Measurements from ENCODE around the gene HLX.

DNA sequence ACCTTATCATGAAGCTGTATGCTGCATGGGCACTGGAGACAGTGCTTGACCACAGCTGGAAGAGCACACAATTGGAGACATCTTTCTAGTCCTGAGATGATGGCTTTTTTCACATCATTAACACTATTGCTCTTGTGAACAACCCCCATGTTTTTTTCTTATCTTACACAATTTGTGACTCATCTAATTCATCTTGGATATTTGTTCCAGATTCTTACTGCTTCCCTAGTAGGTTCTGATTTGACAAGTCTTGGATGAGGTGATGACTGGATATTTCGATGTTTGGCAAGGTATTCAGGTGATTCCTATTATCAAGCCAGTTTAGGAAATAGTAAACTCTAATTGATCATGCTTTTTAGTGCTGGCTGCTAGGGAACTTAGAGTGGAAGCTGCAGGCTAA, 23.7 kb downstream of the HLX start:
- TF ChIP-seq, protein P1, sequence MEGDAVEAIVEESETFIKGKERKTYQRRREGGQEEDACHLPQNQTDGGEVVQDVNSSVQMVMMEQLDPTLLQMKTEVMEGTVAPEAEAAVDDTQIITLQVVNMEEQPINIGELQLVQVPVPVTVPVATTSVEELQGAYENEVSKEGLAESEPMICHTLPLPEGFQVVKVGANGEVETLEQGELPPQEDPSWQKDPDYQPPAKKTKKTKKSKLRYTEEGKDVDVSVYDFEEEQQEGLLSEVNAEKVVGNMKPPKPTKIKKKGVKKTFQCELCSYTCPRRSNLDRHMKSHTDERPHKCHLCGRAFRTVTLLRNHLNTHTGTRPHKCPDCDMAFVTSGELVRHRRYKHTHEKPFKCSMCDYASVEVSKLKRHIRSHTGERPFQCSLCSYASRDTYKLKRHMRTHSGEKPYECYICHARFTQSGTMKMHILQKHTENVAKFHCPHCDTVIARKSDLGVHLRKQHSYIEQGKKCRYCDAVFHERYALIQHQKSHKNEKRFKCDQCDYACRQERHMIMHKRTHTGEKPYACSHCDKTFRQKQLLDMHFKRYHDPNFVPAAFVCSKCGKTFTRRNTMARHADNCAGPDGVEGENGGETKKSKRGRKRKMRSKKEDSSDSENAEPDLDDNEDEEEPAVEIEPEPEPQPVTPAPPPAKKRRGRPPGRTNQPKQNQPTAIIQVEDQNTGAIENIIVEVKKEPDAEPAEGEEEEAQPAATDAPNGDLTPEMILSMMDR (IDR thresholded peaks at IDR 0.05 in 2 of 3, conservative IDR thresholded peaks at IDR 0.05 in 1 of 3; ENCODE audit: borderline replicate concordance in 1 of 3, insufficient read depth in 1 of 3, low read depth in 2 of 3, low read length in 2 of 3), result no peak
- no peak for TF ChIP-seq ZBTB33 (IDR thresholded peaks at IDR 0.05; ENCODE audit: extremely low read depth, insufficient replicate concordance, low read length)
- TF ChIP-seq RAD21 (IDR thresholded peaks at IDR 0.05; ENCODE audit: low read depth), result no peak
- no peak for TF ChIP-seq POLR2AphosphoS5 (IDR thresholded peaks at IDR 0.05; ENCODE audit: low read depth, low read length)
- TF ChIP-seq ZNF274 (IDR thresholded peaks at IDR 0.05; ENCODE audit: low read depth, low read length), result no peak
- TF ChIP-seq EZH2phosphoT487 (IDR thresholded peaks at IDR 0.05; ENCODE audit: borderline replicate concordance), result no peak
- TF ChIP-seq POLR2A (IDR thresholded peaks at IDR 0.05; ENCODE audit: borderline replicate concordance, extremely low read depth, insufficient read depth, insufficient read length), result no peak
- TF ChIP-seq EZH2 (IDR thresholded peaks at IDR 0.05), result no peak
- no peak for TF ChIP-seq EGR1 (IDR thresholded peaks at IDR 0.05; ENCODE audit: low read depth)
- no peak for TF ChIP-seq SIN3A (IDR thresholded peaks at IDR 0.05; ENCODE audit: low read depth)
- no peak for TF ChIP-seq ATF3 (IDR thresholded peaks at IDR 0.05)
- TF ChIP-seq, protein P2, sequence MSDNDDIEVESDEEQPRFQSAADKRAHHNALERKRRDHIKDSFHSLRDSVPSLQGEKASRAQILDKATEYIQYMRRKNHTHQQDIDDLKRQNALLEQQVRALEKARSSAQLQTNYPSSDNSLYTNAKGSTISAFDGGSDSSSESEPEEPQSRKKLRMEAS (IDR thresholded peaks at IDR 0.05), result no peak

Measured in HCT116 (cell line).